Panc1 (cell line): ENCODE data around the gene TIMM17A.

Source experiments
- POLR2AphosphoS5 ChIP-seq: IDR thresholded peaks from 2 replicates; pipeline ENCODE4 v1.6.1; 2012; ENCODE audit warnings: mild to moderate bottlenecking, low read depth, low read length, moderate library complexity
- SIN3A ChIP-seq: IDR thresholded peaks from 2 replicates; pipeline ENCODE4 v1.6.1; 2012; ENCODE audit warnings: low read depth, mild to moderate bottlenecking, low read length, moderate library complexity, borderline replicate concordance; ENCODE audit not compliant: insufficient read depth
- TCF7L2 ChIP-seq: IDR thresholded peaks from 2 replicates; pipeline ENCODE4 v1.6.1; 2011; ENCODE audit warnings: mild to moderate bottlenecking, low read depth, low read length, inconsistent platforms
- TF ChIP-seq, protein P1 (sequence below): fragments of 450-650 bp; IDR thresholded peaks from 2 replicates; pipeline ENCODE4 v1.5.1; 2017; ENCODE audit warnings: mild to moderate bottlenecking
- TF ChIP-seq, protein P2 (sequence below), 2 experiments: IDR thresholded peaks; 2 replicates each; pipeline ENCODE4 v1.6.1; 2011 to 2012; ENCODE audit warnings: low read depth in 2 of 2, control low read depth in 1 of 2, low read length in 1 of 2, mild to moderate bottlenecking in 1 of 2, moderate library complexity in 1 of 2; ENCODE audit not compliant: insufficient read depth in 1 of 2

DNA sequence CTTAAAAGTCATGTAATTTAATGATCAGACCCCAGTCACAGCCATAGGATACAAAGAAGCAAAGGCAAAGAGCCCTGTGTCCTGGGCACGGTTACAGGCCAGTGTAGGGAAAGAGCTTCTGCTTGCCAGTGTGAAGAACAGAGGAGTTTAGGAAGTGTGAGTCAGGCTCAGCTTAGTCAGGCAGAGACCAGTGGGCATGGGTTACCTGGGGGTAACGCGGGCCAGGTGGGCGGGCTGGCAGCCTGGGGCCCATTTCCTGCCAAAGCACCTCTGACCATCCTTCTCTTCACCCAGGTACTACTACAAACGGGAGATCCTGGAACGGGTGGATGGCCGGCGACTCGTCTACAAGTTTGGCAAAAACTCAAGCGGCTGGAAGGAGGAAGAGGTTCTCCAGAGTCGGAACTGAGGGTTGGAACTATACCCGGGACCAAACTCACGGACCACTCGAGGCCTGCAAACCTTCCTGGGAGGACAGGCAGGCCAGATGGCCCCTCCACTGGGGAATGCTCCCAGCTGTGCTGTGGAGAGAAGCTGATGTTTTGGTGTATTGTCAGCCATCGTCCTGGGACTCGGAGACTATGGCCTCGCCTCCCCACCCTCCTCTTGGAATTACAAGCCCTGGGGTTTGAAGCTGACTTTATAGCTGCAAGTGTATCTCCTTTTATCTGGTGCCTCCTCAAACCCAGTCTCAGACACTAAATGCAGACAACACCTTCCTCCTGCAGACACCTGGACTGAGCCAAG is 59.8 kb downstream of the TIMM17A start:
- TF ChIP-seq, protein P1, sequence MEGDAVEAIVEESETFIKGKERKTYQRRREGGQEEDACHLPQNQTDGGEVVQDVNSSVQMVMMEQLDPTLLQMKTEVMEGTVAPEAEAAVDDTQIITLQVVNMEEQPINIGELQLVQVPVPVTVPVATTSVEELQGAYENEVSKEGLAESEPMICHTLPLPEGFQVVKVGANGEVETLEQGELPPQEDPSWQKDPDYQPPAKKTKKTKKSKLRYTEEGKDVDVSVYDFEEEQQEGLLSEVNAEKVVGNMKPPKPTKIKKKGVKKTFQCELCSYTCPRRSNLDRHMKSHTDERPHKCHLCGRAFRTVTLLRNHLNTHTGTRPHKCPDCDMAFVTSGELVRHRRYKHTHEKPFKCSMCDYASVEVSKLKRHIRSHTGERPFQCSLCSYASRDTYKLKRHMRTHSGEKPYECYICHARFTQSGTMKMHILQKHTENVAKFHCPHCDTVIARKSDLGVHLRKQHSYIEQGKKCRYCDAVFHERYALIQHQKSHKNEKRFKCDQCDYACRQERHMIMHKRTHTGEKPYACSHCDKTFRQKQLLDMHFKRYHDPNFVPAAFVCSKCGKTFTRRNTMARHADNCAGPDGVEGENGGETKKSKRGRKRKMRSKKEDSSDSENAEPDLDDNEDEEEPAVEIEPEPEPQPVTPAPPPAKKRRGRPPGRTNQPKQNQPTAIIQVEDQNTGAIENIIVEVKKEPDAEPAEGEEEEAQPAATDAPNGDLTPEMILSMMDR, result no peak
- TF ChIP-seq POLR2AphosphoS5, result no peak
- TF ChIP-seq SIN3A, result no peak
- no peak for TF ChIP-seq TCF7L2
- TF ChIP-seq, protein P2, sequence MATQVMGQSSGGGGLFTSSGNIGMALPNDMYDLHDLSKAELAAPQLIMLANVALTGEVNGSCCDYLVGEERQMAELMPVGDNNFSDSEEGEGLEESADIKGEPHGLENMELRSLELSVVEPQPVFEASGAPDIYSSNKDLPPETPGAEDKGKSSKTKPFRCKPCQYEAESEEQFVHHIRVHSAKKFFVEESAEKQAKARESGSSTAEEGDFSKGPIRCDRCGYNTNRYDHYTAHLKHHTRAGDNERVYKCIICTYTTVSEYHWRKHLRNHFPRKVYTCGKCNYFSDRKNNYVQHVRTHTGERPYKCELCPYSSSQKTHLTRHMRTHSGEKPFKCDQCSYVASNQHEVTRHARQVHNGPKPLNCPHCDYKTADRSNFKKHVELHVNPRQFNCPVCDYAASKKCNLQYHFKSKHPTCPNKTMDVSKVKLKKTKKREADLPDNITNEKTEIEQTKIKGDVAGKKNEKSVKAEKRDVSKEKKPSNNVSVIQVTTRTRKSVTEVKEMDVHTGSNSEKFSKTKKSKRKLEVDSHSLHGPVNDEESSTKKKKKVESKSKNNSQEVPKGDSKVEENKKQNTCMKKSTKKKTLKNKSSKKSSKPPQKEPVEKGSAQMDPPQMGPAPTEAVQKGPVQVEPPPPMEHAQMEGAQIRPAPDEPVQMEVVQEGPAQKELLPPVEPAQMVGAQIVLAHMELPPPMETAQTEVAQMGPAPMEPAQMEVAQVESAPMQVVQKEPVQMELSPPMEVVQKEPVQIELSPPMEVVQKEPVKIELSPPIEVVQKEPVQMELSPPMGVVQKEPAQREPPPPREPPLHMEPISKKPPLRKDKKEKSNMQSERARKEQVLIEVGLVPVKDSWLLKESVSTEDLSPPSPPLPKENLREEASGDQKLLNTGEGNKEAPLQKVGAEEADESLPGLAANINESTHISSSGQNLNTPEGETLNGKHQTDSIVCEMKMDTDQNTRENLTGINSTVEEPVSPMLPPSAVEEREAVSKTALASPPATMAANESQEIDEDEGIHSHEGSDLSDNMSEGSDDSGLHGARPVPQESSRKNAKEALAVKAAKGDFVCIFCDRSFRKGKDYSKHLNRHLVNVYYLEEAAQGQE (IDR thresholded peaks at IDR 0.05; ENCODE audit: insufficient read depth in 1 of 2, low read depth in 2 of 2, low read length in 1 of 2), result no peak
